LNCaP clone FGC (cell line): ENCODE data around the gene ARHGAP32.

Experiments used
- DNase-seq: peaks from one replicate; pipeline ENCODE4 v3.0.0-alpha.2; 2011; ENCODE audit warnings: low read depth
- H3K4me3 ChIP-seq: 2 replicates; pipeline ENCODE4 v1.5.1; 2011; ENCODE audit warnings: mild to moderate bottlenecking, low read depth, low read length, control low read depth
- CTCF ChIP-seq: IDR thresholded peaks from 2 replicates; pipeline ENCODE4 v1.5.1; 2012; ENCODE audit warnings: mild to moderate bottlenecking; ENCODE audit not compliant: control insufficient read depth, insufficient read depth; ENCODE audit errors: extremely low read depth

Gene ARHGAP32

DNA sequence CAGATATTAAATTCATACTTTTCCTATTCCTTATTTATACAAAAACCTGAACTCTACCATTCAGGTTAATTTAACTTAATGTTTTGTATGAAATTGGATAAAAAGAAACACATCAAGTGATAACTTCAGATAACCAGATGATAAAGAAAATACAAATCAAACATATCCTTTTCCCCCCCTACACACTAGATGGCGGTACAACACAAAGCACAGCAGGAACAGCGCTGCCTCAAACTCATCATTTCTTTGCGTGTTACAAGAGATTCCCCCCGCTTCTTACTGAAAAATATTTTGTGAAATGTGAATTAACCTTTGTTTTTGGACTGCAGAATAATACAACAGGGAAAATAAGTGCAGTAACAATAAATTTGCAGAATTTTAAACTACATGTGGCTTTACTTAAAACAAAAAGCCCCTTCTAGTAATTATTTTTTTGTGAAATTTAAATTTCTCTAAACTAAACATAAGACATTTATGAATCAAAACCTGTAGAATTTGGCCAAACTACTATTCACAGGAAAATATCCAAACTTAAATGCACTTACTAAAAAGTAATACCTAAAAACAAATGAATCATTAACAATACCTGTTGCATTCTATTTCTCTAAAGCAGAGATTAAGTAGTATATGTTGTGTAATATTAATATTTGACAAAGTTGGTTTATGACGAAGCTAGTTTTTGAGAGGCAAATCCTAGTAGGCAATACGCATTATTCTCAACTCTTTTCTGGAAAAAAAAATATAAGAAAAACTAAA, 74.4 kb downstream of the ARHGAP32 start:
- DNase-seq = no peak
- peak; percentile 84 for TF ChIP-seq CTCF
- no peak overlapping the region for H3K4me3 ChIP-seq

DNA sequence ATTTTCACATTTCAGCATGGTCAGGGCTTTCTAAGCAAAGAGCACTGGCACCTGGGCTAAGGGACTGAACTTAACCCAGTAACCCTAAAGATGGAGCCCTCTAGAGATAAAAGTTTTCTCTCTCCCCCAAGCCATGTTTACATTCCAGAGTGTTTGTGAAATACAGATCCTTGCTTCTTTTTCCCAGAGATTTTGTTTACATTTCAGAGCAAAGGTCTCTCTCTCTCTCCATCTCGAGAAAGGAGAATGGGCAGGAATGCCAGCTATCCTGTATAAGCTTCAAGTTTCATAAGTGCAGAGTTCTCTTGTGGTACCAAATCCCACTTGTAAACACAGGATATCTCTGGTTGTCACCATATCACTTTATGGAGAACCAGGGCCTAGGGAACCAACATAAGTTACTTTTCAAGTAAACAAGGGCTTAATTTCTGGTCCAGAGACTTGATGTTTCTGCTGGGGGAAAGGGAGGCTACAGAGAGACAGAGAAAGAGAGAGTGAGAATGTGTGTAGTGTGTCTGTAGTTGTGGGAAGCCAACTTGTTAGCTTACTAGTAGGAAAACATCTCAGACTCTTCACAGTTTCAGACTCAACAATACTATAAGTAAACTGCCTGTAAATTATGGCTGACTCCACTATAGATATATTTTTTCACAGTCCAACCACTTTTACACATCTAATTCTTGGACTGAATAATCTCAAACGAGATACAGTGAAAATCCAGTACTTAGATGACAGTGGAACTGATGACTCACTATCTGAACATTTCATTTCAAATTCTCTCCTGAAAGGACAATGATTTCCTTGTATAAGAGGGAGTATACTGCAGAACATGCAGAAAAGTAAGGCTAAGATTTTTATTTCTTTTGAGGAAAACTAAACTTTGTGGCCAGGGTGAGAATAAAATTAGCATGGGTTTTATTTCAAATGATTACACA, 76.2 kb downstream of the ARHGAP32 start:
- H3K4me3 ChIP-seq = no peak overlapping the region
- TF ChIP-seq CTCF = no peak
- DNase-seq = no peak

- DNase-seq = no peak
- no peak overlapping the region for H3K4me3 ChIP-seq
- TF ChIP-seq CTCF = no peak
Measured at GRCh38 chr11:129109701-129110100, 82.4 kb downstream of the ARHGAP32 start.

DNA sequence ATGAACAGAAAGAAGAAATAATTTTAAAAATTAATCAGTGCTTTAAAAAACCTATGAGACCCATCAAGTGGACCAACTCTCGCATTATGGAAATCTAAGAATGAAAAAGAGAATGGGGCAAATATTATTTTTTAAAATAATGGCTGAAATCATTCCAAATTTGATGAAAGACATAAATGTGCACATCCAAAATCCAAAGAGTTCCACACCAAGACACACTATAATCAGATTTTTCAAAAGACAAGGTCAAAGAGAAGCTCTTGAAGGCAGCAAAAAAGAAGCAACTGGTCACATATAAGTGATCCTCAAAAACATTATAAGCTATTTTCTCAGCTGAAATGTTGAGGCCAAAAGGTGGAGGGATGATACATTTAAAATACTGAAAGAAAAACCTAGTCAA, 85.3 kb downstream of the ARHGAP32 start:
- no peak overlapping the region for H3K4me3 ChIP-seq
- no peak for DNase-seq
- no peak for TF ChIP-seq CTCF

DNA sequence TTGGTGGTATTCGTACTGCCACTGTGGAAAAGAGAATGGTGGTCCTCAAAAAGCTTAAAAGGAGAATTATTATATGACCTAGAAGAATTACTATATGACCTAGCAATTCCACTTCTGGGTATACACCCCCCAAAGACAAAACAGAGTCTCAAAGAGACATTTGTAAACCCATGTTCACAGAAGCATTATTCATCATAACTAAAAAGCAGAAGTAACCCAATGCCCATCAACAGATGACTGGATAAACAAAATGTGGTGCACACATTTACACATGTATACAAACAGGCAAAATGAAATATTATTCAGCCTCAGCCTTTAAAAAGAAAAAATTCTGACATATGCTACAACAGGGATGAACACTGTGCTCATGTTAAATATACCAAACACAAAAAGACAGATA, 89.4 kb downstream of the ARHGAP32 start:
- no peak for TF ChIP-seq CTCF
- H3K4me3 ChIP-seq = no peak overlapping the region
- no peak for DNase-seq

- TF ChIP-seq CTCF = no peak
- DNase-seq = no peak
- H3K4me3 ChIP-seq = no peak overlapping the region
Measured at GRCh38 chr11:129102225-129102624, 89.9 kb downstream of the ARHGAP32 start.
